Right lobe of liver (tissue), 4 donors: Measurements from ENCODE around the gene NMUR2.

ENCODE experiments used
- CTCF ChIP-seq, 4 donors: fragments of 200-600 bp in 3 of 4; fragments of 450-650 bp in 1 of 4; IDR thresholded peaks; one replicate each; pipeline versions ENCODE4 v1.5.1 to v1.8.0; 2016 to 2022; ENCODE audit warnings: antibody characterized with exemption in 4 of 4, mild to moderate bottlenecking in 2 of 4
- POLR2A ChIP-seq: fragments of 450-650 bp; IDR thresholded peaks from one replicate; pipeline ENCODE4 v1.6.1; 2017; ENCODE audit warnings: antibody characterized with exemption, mild to moderate bottlenecking
- donor health status: DM: no; HTN: no; CAD: no.
- donor health status: DM: no; HTN: no; CAD: no.
- donor health status: DM: no; HTN: yes; CAD: no.

GRCh38 chr5:152439791-152440190 lies 34.7 kb upstream of the NMUR2 start:
- TF ChIP-seq POLR2A = no peak
- no peak for TF ChIP-seq CTCF (IDR thresholded peaks at IDR 0.05)
